HepG2 (cell line): ENCODE results near the gene SEPHS2. TPM values are rescaled to one million over a fixed set of nuclear protein-coding genes. Genes with fewer than 3 reads are reported as not detected.

Experiments used
- ARNTL ChIP-seq: sonication (generic); formaldehyde crosslinking; IDR thresholded peaks from 2 replicates; pipeline ENCODE4 v1.4.0; 2020; ENCODE audit warnings: mild to moderate bottlenecking, missing genetic modification reagents
- CEBPG ChIP-seq: IDR thresholded peaks from 2 replicates; pipeline ENCODE4 v1.6.1; 2016
- CENPT ChIP-seq: sonication (generic); formaldehyde crosslinking; IDR thresholded peaks from 2 replicates; pipeline ENCODE4 v1.8.0; 2022; ENCODE audit warnings: low read depth, mild to moderate bottlenecking, moderate library complexity, missing genetic modification reagents
- DMAP1 ChIP-seq: IDR thresholded peaks from 2 replicates; pipeline ENCODE4 v1.6.1; 2016
- FOXO1 ChIP-seq: sonication (generic); formaldehyde crosslinking; IDR thresholded peaks from 2 replicates; pipeline ENCODE4 v1.4.0; 2020; ENCODE audit warnings: missing genetic modification reagents
- HMGA1 ChIP-seq: sonication (generic); formaldehyde crosslinking; conservative IDR thresholded peaks from 2 replicates; pipeline ENCODE4 v1.4.0; 2020; ENCODE audit warnings: missing genetic modification reagents
- HNRNPH1 ChIP-seq: fragments of 200-400 bp; formaldehyde crosslinking; optimal IDR thresholded peaks from 2 replicates; pipeline ENCODE3; 2017; ENCODE audit warnings: mild to moderate bottlenecking, low read depth, low read length
- HOXA7 ChIP-seq: sonication (generic); formaldehyde crosslinking; IDR thresholded peaks from 2 replicates; pipeline ENCODE4 v1.8.1; 2022; ENCODE audit warnings: mild to moderate bottlenecking, missing genetic modification reagents, moderate library complexity
- KLF16 ChIP-seq, 2 experiments: sonication (generic) in 1 of 2; formaldehyde crosslinking in 1 of 2; IDR thresholded peaks; 2 replicates each; pipeline versions ENCODE4 v1.6.1 to v1.8.0; 2016 to 2023; ENCODE audit warnings: missing genetic modification reagents in 2 of 2, missing compliant biosample characterization in 1 of 2
- KLF9 ChIP-seq: IDR thresholded peaks from 2 replicates; pipeline ENCODE4 v1.6.1; 2016; ENCODE audit warnings: low read depth
- POLR2A ChIP-seq, 2 experiments: IDR thresholded peaks; 2 replicates each; pipeline ENCODE4 v1.6.1; 2011; ENCODE audit warnings: low read depth in 2 of 2, low read length in 2 of 2, mild to moderate bottlenecking in 1 of 2, moderate library complexity in 1 of 2; ENCODE audit not compliant: insufficient read depth in 1 of 2
- TARDBP ChIP-seq: sonication (generic); formaldehyde crosslinking; IDR thresholded peaks from 2 replicates; pipeline ENCODE4 v1.8.0; 2022; ENCODE audit warnings: mild to moderate bottlenecking, missing genetic modification reagents
- U2AF1 ChIP-seq: fragments of 200-400 bp; formaldehyde crosslinking; optimal IDR thresholded peaks from 2 replicates; pipeline ENCODE3; 2017; ENCODE audit warnings: mild to moderate bottlenecking, low read depth, low read length
- ZC3H13 ChIP-seq: sonication (generic); formaldehyde crosslinking; IDR thresholded peaks from 2 replicates; pipeline ENCODE4 v1.8.1; 2023; ENCODE audit warnings: mild to moderate bottlenecking, missing genetic modification reagents, moderate library complexity
- ZNF253 ChIP-seq: sonication (generic); formaldehyde crosslinking; IDR thresholded peaks from 2 replicates; pipeline ENCODE4 v1.8.0; 2022; ENCODE audit warnings: mild to moderate bottlenecking, missing genetic modification reagents, borderline replicate concordance
- ZNF616 ChIP-seq: sonication (generic); formaldehyde crosslinking; IDR thresholded peaks from 2 replicates; pipeline ENCODE4 v1.5.0; 2020; ENCODE audit warnings: low read depth, mild to moderate bottlenecking, missing genetic modification reagents
- ZNF674 ChIP-seq: sonication (generic); formaldehyde crosslinking; IDR thresholded peaks from 2 replicates; pipeline ENCODE4 v1.5.0; 2020; ENCODE audit warnings: low read depth, mild to moderate bottlenecking, missing genetic modification reagents
- polyA plus RNA-seq, 8 experiments: library from polyadenylated mRNA; depleted of rRNA in 3 of 8; stranded (reverse) in 7 of 8; unstranded in 1 of 8; fragments of >200 nt; fragmentation: Illumina TruSeq in 4 of 8; extraction: Trizol in 4 of 8; gene quantifications; 2 replicates each; pipeline versions ENCODE4 v1.2.1 to v1.2.3, GENCODE V29; 2011 to 2016; ENCODE audit warnings: low read depth in 4 of 8, missing spikeins in 1 of 8, mixed read lengths in 1 of 8; ENCODE audit not compliant: insufficient read depth in 1 of 8
- total RNA-seq, 5 experiments: library from RNA; depleted of rRNA; stranded (reverse); fragments of >200 nt; fragmentation: Illumina TruSeq; extraction: Trizol; gene quantifications; 2 replicates each; pipeline ENCODE4 v1.2.3, GENCODE V29; 2016; ENCODE audit warnings: low read depth in 1 of 5
- TF ChIP-seq, protein P1 (sequence below): sonication (generic); formaldehyde crosslinking; IDR thresholded peaks from 2 replicates; pipeline ENCODE4 v1.5.0; 2020; ENCODE audit warnings: missing genetic modification reagents, mild to moderate bottlenecking, borderline replicate concordance
- TF ChIP-seq, protein P2 (sequence below): sonication (generic); formaldehyde crosslinking; IDR thresholded peaks from 2 replicates; pipeline ENCODE4 v1.4.0; 2020; ENCODE audit warnings: missing genetic modification reagents
- TF ChIP-seq, protein P3 (sequence below): sonication (generic); formaldehyde crosslinking; IDR thresholded peaks from 2 replicates; pipeline ENCODE4 v1.8.0; 2022; ENCODE audit warnings: mild to moderate bottlenecking, missing genetic modification reagents; ENCODE audit not compliant: insufficient replicate concordance
- TF ChIP-seq, protein P4 (sequence below): sonication (generic); formaldehyde crosslinking; conservative IDR thresholded peaks from 2 replicates; pipeline ENCODE4 v1.8.1; 2023; ENCODE audit warnings: missing genetic modification reagents
- TF ChIP-seq, protein P5 (sequence below), 2 experiments: fragments of 450-650 bp in 1 of 2; sonication (generic) in 1 of 2; formaldehyde crosslinking; IDR thresholded peaks; 2 replicates each; pipeline versions ENCODE4 v1.5.0 to v1.8.0; 2020 to 2022; ENCODE audit warnings: mild to moderate bottlenecking in 1 of 2, missing genetic modification reagents in 1 of 2

The SEPHS2 gene
- total and polyA plus RNA-seq, 2 of the 13 experiments (the other 11 are each of a cell fraction or from before 2014, with no cell fraction given): 20.7 to 127 TPM

DNA sequence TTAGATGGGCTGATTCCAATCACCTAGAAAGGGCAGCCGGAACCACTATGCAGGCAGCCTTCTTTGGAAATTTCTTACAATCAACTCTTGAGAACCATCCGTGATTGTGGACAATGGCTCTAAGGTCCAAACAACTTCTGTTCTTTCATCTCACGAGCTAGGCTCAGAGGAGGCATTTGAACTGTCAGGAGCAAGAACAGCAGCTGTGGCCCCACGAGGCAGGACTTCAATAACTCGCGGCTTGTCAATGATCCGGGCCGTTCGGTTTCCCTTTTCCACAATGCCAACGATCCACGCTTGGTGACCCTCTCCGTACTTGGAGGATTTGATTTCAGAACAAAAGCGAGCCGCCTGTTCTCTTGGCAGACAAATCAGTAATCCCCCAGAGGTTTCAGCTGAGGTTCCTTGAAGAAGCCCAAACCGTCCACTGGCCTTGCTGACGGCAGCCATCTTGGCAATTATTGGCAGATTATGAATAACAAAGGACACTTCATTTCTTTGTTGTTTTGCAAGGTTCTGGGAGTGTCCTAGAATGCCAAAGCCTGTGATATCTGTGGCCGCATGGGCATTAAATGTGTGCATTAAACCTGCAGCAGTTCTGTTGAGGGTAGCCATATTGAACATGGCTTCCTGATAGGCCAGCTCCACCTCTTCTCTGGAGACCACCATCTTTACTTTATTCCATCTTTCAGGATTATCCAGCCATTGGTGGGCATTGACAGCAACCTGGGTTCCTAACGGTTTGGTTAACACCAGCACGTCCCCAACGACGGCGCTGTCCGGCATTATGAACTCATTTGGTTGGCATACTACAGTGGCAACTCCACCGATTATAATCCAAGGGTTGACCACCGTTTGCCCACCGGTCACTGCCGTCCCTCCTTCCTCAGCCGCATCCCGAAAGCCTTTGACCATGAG is 1.2 kb downstream of the SEPHS2 start (continued):
- TF ChIP-seq, protein P1, sequence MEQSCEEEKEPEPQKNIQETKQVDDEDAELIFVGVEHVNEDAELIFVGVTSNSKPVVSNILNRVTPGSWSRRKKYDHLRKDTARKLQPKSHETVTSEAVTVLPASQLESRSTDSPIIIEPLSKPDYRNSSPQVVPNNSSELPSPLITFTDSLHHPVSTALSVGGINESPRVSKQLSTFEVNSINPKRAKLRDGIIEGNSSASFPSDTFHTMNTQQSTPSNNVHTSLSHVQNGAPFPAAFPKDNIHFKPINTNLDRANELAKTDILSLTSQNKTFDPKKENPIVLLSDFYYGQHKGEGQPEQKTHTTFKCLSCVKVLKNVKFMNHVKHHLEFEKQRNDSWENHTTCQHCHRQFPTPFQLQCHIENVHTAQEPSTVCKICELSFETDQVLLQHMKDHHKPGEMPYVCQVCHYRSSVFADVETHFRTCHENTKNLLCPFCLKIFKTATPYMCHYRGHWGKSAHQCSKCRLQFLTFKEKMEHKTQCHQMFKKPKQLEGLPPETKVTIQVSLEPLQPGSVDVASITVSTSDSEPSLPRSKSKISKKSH (CRISPR knock-in tag): 0 out of 2 replicates have a peak, but pooled peaks have one; percentile 16
- TF ChIP-seq HMGA1 (no peak), ZC3H13 (peak; percentile 77), HOXA7 (CRISPR knock-in tag) (no peak), FOXO1 (CRISPR knock-in tag) (no peak), U2AF1 (no peak), DMAP1 (CRISPR knock-in tag) (no peak; the same call in 1 of the 2 replicates), HNRNPH1 (no peak), ARNTL (CRISPR knock-in tag) (peak; percentile 27; the same call in 1 of the 2 replicates), ZNF674 (no peak), CENPT (CRISPR knock-in tag) (no peak), POLR2A (IDR thresholded peaks at IDR 0.05; ENCODE audit: insufficient read depth in 1 of 2, low read depth in 2 of 2, low read length in 2 of 2) (peak in 1 of 2 experiments; percentile 47; a peak in 1 of 4 replicates), KLF9 (CRISPR knock-in tag) (no peak), KLF16 (CRISPR knock-in tag; IDR thresholded peaks at IDR 0.05) (no peak), ZNF616 (CRISPR knock-in tag) (no peak), ZNF253 (CRISPR knock-in tag) (no peak), TARDBP (CRISPR knock-in tag) (0 out of 2 replicates have a peak, but pooled peaks have one; percentile 37), CEBPG (CRISPR knock-in tag) (no peak)
- TF ChIP-seq, protein P2, sequence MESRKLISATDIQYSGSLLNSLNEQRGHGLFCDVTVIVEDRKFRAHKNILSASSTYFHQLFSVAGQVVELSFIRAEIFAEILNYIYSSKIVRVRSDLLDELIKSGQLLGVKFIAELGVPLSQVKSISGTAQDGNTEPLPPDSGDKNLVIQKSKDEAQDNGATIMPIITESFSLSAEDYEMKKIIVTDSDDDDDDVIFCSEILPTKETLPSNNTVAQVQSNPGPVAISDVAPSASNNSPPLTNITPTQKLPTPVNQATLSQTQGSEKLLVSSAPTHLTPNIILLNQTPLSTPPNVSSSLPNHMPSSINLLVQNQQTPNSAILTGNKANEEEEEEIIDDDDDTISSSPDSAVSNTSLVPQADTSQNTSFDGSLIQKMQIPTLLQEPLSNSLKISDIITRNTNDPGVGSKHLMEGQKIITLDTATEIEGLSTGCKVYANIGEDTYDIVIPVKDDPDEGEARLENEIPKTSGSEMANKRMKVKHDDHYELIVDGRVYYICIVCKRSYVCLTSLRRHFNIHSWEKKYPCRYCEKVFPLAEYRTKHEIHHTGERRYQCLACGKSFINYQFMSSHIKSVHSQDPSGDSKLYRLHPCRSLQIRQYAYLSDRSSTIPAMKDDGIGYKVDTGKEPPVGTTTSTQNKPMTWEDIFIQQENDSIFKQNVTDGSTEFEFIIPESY (CRISPR knock-in tag): no peak; the same call in 1 of the 2 replicates
- TF ChIP-seq, protein P3, sequence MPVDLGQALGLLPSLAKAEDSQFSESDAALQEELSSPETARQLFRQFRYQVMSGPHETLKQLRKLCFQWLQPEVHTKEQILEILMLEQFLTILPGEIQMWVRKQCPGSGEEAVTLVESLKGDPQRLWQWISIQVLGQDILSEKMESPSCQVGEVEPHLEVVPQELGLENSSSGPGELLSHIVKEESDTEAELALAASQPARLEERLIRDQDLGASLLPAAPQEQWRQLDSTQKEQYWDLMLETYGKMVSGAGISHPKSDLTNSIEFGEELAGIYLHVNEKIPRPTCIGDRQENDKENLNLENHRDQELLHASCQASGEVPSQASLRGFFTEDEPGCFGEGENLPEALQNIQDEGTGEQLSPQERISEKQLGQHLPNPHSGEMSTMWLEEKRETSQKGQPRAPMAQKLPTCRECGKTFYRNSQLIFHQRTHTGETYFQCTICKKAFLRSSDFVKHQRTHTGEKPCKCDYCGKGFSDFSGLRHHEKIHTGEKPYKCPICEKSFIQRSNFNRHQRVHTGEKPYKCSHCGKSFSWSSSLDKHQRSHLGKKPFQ (CRISPR knock-in tag): no peak
- TF ChIP-seq, protein P4, sequence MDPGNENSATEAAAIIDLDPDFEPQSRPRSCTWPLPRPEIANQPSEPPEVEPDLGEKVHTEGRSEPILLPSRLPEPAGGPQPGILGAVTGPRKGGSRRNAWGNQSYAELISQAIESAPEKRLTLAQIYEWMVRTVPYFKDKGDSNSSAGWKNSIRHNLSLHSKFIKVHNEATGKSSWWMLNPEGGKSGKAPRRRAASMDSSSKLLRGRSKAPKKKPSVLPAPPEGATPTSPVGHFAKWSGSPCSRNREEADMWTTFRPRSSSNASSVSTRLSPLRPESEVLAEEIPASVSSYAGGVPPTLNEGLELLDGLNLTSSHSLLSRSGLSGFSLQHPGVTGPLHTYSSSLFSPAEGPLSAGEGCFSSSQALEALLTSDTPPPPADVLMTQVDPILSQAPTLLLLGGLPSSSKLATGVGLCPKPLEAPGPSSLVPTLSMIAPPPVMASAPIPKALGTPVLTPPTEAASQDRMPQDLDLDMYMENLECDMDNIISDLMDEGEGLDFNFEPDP (CRISPR knock-in tag): no peak
- TF ChIP-seq, protein P5, sequence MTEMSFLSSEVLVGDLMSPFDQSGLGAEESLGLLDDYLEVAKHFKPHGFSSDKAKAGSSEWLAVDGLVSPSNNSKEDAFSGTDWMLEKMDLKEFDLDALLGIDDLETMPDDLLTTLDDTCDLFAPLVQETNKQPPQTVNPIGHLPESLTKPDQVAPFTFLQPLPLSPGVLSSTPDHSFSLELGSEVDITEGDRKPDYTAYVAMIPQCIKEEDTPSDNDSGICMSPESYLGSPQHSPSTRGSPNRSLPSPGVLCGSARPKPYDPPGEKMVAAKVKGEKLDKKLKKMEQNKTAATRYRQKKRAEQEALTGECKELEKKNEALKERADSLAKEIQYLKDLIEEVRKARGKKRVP (CRISPR knock-in tag; IDR thresholded peaks at IDR 0.05): no peak
